Left forelimb (tissue), 1 donor: ENCODE results near the gene DNAH8.
"Not testable (repeated sequence)": the region's sequence is repeated elsewhere in the genome, so short reads cannot be mapped to it uniquely, and the experiment has no call there.

Source experiments
- DNase-seq: peaks from one replicate; pipeline ENCODE4 v3.0.0-alpha.2; 2018; ENCODE audit warnings: low spot score

Gene DNAH8

GRCh38 chr6:38906582-38906981, 191.5 kb downstream of the DNAH8 start:
- no peak for DNase-seq

- DNase-seq = no peak
Observed at GRCh38 chr6:38907264-38907663, 192.2 kb downstream of the DNAH8 start.

GRCh38 chr6:38909015-38909730, 194.1 kb downstream of the DNAH8 start:
- no peak for DNase-seq

DNA sequence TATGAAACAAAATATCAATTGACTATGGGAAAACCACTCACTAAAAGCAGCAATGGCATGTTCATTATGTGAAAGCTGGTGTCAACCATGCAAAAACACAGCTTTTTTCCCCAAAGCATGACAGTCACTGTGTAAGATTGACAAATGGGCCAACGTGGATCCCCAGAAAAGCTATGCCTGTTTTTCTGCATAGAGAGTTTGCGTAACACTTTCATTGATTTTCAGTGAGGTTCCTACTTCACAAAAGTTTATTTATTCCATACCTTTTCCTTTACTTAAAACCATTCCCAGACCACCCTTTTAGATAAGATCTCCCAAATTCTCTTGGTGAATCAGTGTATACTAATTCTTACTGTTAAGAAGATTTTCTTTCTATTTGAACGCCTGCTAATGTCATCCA, 195.1 kb downstream of the DNAH8 start:
- DNase-seq = no peak

DNA sequence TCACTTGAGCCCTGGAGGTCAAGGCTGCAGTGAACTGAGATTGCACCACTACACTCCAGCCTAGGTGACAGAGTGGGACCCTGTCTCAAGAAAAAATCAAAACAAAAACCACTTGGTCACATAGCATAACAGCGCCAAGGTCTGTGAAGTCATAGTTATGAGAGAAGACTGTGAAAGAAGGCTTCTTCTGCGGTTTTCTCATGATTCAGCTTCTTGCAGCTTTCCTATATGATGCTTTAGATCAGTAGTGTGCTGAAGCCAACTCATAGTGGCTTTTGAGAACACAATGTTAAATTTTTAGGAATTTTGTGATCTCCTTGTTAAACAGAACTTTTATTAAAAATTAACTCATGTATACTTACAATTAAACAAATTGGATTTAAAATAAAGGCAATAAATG, 197.3 kb downstream of the DNAH8 start:
- DNase-seq = no peak

GRCh38 chr6:38915205-38915925, 200.3 kb downstream of the DNAH8 start:
- DNase-seq = no peak

- not testable (repeated sequence) for DNase-seq
Observed at GRCh38 chr6:38921540-38921939, 206.4 kb downstream of the DNAH8 start.

DNA sequence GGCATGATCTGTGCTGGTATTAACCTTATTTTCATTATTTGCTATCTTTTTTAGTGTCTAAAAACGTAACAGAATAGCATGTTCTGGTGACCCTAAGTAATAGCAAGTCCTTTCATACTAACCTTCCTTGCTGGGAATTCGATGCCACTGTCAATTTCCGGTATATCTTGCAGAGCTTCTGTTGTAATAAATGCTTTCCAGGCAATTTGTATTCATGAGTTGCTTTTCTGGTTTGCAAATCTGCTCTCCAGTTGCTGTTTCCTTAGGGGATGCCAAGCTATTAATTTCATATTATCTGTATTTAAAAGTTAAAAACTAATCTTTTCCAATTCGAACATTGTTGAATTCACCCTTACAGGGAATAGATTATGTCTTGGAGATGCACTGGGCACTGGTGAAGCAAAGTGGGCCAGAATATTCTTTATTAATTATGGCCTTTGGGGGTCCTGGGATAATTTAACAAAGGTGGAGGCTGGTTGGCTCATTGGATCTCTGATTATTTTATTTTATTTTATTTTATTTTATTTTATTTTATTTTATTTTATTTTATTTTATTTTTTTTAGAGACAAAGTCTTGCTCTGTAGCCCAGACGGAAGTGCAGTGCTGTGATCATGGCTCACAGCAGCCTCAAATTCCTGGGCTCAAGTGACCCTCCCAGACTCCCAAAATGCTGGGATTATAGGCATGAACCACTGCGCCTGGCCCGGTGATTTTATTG, 209.8 kb downstream of the DNAH8 start:
- no peak for DNase-seq

DNA sequence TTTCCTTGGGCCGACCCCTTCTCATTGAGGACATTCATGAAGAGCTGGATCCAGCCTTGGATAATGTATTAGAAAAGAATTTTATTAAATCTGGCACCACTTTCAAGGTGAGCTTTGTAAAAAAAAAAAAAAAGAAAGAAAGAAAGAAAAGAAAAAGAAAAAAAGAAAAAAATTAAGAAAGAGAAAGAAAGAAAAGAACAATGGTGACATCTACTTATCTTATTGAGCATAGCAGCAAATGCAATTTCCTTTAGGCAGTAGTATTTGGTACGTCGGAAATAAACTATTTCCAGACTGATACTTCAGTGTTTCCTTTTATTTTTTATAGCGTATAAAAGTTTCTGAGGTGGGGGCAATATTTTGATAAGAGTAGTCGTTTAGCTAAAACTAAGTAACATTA, 214.4 kb downstream of the DNAH8 start:
- no peak for DNase-seq

DNA sequence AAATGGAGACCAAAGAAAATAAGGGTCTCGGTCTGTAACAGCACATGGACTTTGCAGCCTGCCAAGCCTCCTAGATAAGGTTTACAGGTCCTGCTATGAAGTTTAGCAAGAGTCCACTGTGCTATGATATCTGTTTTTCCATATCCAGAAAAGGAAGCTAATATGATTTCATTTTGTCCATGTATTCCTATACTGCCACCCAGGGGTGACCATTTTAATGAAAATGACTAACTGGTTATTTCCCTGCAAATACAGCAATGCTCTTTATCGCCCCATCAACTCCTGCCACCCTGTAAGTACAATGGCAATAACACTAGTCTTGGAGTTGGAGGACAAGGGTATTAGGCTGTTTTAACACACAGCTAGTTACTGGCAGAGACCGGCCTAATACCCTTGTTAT, 218.3 kb downstream of the DNAH8 start:
- DNase-seq = no peak

- no peak for DNase-seq
Observed at GRCh38 chr6:38935051-38935450, 219.9 kb downstream of the DNAH8 start.

DNA sequence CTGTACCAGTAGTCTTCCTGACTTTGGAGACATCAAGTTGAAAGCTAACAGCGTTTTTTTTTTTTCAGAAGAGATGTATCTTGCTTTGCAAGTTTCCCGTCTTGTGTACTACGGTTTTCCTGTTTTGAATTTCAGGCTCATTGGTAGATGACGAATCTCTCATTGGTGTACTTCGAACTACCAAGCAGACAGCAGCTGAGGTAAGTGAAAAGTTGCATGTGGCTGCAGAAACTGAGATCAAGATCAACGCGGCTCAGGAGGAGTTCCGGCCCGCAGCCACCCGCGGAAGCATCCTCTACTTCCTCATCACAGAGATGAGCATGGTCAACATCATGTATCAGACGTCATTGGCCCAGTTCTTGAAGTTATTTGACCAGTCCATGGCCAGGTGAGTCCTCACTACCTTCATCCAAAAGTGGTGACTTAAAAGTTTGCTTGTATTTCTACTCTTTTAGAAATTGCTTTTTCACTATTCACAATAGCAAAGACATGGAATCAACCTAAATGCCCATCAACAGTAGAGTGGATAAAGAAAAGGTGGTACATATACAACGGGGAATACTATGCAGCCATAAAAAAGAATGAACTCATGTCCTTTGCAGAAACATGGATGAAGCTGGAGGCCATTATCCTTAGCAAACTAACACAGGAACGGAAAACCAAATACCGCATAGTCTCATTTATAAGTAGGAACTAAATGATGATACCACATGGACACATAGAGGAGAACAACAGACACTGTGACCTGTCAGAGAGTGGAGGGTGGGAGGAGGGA, 222.9 kb downstream of the DNAH8 start:
- no peak for DNase-seq

- DNase-seq = no peak
Observed at GRCh38 chr6:38938741-38939140, 223.6 kb downstream of the DNAH8 start.

- no peak for DNase-seq
Observed at GRCh38 chr6:38942442-38942841, 227.3 kb downstream of the DNAH8 start.

GRCh38 chr6:38942965-38943364, 227.9 kb downstream of the DNAH8 start:
- no peak for DNase-seq

- no peak for DNase-seq
Observed at GRCh38 chr6:38943964-38944363, 228.9 kb downstream of the DNAH8 start.

DNA sequence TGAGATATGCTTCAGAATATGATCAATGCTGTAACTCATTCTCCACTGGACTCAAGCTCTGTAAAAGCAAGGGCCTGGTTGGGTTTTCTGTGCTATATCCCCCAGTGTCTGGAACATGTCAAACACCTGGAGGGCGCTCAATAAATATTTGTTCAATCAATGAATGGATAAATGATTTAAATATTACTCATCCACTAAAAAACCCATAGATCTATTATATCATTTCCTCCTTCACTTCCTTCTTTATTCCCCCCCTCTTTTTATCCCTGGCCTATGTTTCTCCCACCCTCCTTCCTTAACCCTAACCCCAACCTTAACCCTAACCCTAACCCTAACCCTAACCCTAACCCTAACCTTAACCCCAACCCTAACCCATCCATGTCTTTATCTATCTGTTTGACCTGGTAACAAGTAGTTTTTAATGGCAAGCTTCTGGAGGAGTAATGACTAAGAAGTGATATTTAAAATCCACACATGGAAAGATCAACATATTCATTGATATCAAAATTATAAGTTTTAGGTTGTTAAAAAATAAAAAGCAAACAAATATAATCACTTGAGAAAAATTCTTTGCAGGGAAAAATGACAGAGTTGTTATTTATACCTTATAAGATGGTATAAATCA, 229.7 kb downstream of the DNAH8 start:
- no peak for DNase-seq

DNA sequence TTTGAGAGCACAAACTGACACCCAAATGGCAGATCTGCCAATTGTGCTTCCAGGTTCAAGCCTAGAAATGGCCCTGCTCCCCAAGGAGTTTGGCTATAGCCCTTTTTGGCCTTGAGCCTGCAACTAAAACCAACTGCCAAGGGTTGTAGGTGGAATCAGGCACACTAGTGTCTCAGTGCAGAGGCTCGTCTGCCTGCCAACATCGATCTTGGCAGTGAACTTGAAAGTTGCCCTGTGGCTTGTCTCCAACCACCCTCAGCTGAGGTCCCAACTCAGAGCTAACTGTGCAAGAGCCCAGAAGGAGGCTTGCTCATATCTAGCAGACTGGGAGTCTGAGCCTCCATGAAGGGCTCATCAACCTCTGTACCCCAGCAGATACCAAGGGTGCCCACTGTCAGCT, 240.8 kb downstream of the DNAH8 start:
- no peak for DNase-seq

GRCh38 chr6:38957426-38957825, 242.3 kb downstream of the DNAH8 start:
- no peak for DNase-seq

DNA sequence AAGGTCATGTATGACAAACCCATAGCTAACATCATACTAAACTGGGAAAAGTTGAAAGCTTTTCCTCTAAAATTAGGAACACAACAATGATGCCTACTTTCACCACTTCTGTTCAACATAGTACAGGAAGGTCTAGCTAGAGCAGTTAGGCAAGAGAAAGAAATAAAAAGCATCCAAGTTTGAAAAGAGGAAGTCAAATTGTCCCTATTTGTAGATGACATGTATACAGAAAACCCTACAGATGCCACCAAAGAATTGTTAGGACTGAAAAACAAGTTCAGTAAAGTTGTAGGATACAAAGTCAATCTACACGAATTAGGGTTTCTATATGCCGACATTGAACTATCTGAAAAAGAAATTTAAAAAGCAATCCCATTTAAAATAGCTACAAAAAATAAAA, 244.0 kb downstream of the DNAH8 start:
- no peak for DNase-seq

- no peak for DNase-seq
Observed at GRCh38 chr6:38968702-38969149, 253.6 kb downstream of the DNAH8 start.
